Effector memory CD8-positive, alpha-beta T cell (primary cell): Measurements from ENCODE around the gene PDE1A.

Experiments
- ATAC-seq: fragments of 150-1000 bp; cut with Tn5 transposase; replicated peaks from 2 replicates; pipeline ENCODE4 v1.10.0; 2021; ENCODE audit warnings: mild to moderate bottlenecking, moderate library complexity
- DNase-seq, 3 experiments: peaks; one replicate each; pipeline ENCODE4 v3.0.0; 2021
- H3K27ac Mint-ChIP-seq, 2 donors: one replicate each; pipeline ENCODE4 v1.8.0; 2022; ENCODE audit warnings: mild to moderate bottlenecking in 2 of 2, mixed read lengths in 2 of 2, moderate library complexity in 2 of 2
- H3K27me3 Mint-ChIP-seq, 2 donors: one replicate each; pipeline ENCODE4 v1.8.0; 2022; ENCODE audit warnings: mixed read lengths in 2 of 2
- H3K36me3 Mint-ChIP-seq: one replicate; pipeline ENCODE4 v1.8.0; 2022; ENCODE audit warnings: mild to moderate bottlenecking, moderate library complexity, mixed read lengths; ENCODE audit not compliant: insufficient read depth
- H3K4me1 Mint-ChIP-seq, 2 donors: one replicate each; pipeline ENCODE4 v1.8.0; 2022; ENCODE audit warnings: low read depth in 2 of 2, mixed read lengths in 2 of 2
- H3K4me3 Mint-ChIP-seq, 2 donors: one replicate each; pipeline ENCODE4 v1.8.0; 2022; ENCODE audit warnings: mild to moderate bottlenecking in 2 of 2, mixed read lengths in 2 of 2, moderate library complexity in 2 of 2
- H3K9me3 Mint-ChIP-seq, 2 donors: one replicate each; pipeline ENCODE4 v1.8.0; 2022; ENCODE audit warnings: mixed read lengths in 2 of 2
- total RNA-seq, 9 experiments: gene quantifications; one replicate each; lab custom pipeline; 2026; lab: John Stamatoyannopoulos, UW

PDE1A gene
- 0 to 0.12 (median 0) reads per million in 9 experiments for total RNA-seq

DNA sequence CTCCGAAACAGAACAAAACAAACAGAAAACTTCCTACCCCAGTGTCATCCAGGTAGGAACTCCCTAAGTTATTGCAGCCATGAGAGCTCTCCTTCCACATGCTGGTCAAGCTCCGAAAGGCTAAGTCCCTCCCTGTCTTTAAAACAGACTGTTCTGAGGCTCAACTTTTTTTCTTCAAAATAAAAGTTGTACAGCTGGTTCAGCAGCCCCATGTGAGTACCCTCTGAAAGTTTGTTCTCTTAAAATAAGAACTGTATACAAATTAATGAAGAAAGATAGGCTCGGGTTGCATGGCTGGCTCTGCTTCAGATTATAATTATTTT lies at the start of gene PDE1A:
Gene PDE1A (minus strand): TSS at position 119 of the 323 bp plus-strand sequence.
- ATAC-seq (no peak), DNase-seq (no peak)
- Mint-ChIP-seq H3K4me1 (no peaks in the 10 kb centered on the region), H3K9me3 (peaks cover 3 to 7% of the 10 kb centered on the region in 2 donors), H3K36me3 (no peaks in the 10 kb centered on the region), H3K27me3 (no peaks in the 10 kb centered on the region), H3K4me3 (no peak within 1 kb of the TSS), H3K27ac (no peak within 1 kb of the TSS)

- no peak for DNase-seq
- Mint-ChIP-seq H3K9me3 (peaks cover 0 to 3% of the 10 kb centered on the region in 2 donors), H3K4me1 (no peaks in the 10 kb centered on the region), H3K27me3 (no peaks in the 10 kb centered on the region), H3K36me3 (no peaks in the 10 kb centered on the region), H3K27ac (no peak overlapping the region), H3K4me3 (no peak overlapping the region)
- no peak for ATAC-seq
Observed at GRCh38 chr2:182473635-182474034, 46.8 kb upstream of the PDE1A start.

DNA sequence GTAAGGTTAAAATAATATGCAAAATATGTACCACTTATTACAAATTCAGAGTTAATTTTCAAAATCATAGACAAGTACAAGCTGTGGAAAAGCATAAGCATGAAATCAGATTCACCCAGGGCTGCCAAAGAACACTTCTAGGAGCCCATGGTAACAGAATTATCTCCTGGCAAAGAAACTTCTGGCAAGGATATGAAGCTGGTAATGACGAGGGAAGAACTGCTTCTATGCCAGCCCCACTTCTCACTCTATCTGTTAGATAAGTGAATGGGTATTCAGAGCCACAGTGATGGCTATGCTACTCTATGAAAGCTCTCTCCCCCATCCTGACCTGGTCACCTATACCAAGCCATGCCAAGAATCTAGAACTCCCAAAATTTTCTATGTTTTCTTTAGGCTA lies 36.9 kb upstream of the PDE1A start:
- Mint-ChIP-seq H3K36me3 (no peaks in the 10 kb centered on the region), H3K9me3 (peaks cover 0 to 6% of the 10 kb centered on the region in 2 donors), H3K27ac (no peak overlapping the region), H3K4me1 (no peaks in the 10 kb centered on the region), H3K27me3 (no peaks in the 10 kb centered on the region), H3K4me3 (no peak overlapping the region)
- ATAC-seq: no peak
- DNase-seq: no peak

- no peaks in the 10 kb centered on the region for H3K4me1 Mint-ChIP-seq
- no peaks in the 10 kb centered on the region for H3K36me3 Mint-ChIP-seq
- no peak overlapping the region for H3K27ac Mint-ChIP-seq
- no peaks in the 10 kb centered on the region for H3K9me3 Mint-ChIP-seq
- DNase-seq: no peak
- ATAC-seq: no peak
- H3K4me3 Mint-ChIP-seq: no peak overlapping the region
- H3K27me3 Mint-ChIP-seq: no peaks in the 10 kb centered on the region
Observed at GRCh38 chr2:182456784-182457183, 29.9 kb upstream of the PDE1A start.

- Mint-ChIP-seq H3K9me3 (no peaks in the 10 kb centered on the region), H3K4me1 (no peaks in the 10 kb centered on the region), H3K27me3 (no peaks in the 10 kb centered on the region), H3K36me3 (no peaks in the 10 kb centered on the region), H3K27ac (no peak overlapping the region), H3K4me3 (no peak overlapping the region)
- no peak for DNase-seq
- ATAC-seq: no peak
Observed at GRCh38 chr2:182452456-182452990, 25.7 kb upstream of the PDE1A start.

DNA sequence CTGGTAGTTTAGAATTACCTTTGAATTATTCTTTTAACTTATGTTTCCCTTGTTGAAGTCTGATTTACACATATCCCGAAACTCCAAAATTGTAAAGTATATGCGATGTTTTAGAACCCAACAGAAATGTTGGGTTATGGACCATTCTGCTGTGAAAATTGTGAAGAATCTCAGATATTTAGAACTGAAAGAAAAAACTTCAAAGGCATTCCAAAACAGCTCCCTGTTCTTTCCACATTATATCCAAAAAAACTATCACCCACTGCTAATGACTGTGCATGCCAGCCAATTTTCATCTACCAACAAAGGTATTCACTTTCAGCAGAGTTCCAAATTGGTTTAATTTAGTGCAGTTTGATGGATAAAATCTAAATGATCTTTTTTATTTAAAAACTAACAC lies 21.5 kb upstream of the PDE1A start:
- Mint-ChIP-seq H3K27me3 (no peaks in the 10 kb centered on the region), H3K36me3 (no peaks in the 10 kb centered on the region), H3K9me3 (no peaks in the 10 kb centered on the region), H3K27ac (no peak overlapping the region), H3K4me1 (no peaks in the 10 kb centered on the region), H3K4me3 (no peak overlapping the region)
- DNase-seq (no peak), ATAC-seq (no peak)

DNA sequence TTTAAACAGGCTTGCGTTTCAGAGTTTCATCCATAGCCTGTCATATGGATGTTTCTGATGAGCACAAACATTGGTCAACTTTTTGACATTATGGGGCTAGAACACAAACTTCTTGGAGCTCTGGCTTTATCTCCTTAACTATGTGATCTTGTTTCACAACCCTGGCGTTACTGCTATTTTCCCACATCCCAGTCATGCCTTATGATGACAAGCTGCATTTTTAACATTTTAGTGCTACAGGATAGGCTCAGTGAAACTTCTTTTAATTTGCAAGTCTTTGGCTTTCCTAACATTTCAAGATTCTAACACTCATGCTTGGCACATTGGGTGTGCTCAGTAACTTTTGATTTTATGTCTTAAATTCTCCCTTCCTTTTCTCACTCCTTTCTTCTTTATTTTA lies 21.0 kb upstream of the PDE1A start:
- DNase-seq (no peak), ATAC-seq (no peak)
- Mint-ChIP-seq H3K9me3 (no peaks in the 10 kb centered on the region), H3K4me3 (no peak overlapping the region), H3K36me3 (no peaks in the 10 kb centered on the region), H3K27me3 (no peaks in the 10 kb centered on the region), H3K27ac (no peak overlapping the region), H3K4me1 (no peaks in the 10 kb centered on the region)

DNA sequence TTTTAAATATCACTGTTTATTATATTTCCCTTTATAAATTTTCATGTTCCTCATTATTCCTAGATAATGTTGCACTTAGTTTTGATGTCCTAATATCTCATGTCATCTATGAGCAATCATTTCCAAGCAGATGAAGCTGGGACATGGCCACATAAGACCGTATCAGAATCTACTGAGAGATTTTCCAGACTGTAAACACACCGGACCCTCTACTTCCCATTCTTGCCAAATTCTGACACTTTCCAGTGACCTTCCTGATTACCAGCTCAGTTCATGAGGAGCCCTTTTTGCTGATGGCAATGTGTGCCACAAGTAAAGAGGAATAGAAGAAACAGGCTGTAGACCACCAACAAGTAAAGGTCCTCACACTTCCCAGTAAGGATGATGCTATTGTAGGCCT lies 20.3 kb upstream of the PDE1A start:
- Mint-ChIP-seq H3K27ac (no peak overlapping the region), H3K27me3 (no peaks in the 10 kb centered on the region), H3K9me3 (no peaks in the 10 kb centered on the region), H3K36me3 (no peaks in the 10 kb centered on the region), H3K4me1 (no peaks in the 10 kb centered on the region), H3K4me3 (no peak overlapping the region)
- DNase-seq: no peak
- no peak for ATAC-seq

DNA sequence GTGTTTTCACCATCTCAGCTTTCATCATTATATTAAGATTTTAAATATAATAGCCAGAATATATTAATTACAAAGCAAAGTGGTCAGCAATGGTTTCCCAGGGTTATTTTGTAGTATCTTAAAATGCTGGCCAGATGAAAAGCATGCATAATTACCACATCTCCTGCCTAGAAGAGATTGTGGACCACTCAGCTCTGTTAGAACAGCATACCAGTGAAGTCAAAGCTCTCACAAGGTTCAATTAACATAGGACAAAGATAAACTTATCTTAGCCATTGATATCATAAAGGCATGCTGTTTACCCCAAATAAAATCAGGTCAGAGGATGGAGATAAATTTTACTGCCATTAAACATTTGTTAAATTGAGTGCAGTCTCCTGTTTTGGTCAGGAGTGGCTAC lies 19.3 kb upstream of the PDE1A start:
- H3K36me3 Mint-ChIP-seq: no peaks in the 10 kb centered on the region
- no peaks in the 10 kb centered on the region for H3K9me3 Mint-ChIP-seq
- no peak for ATAC-seq
- no peak for DNase-seq
- H3K27ac Mint-ChIP-seq: no peak overlapping the region
- H3K4me3 Mint-ChIP-seq: no peak overlapping the region
- no peaks in the 10 kb centered on the region for H3K4me1 Mint-ChIP-seq
- no peaks in the 10 kb centered on the region for H3K27me3 Mint-ChIP-seq

DNA sequence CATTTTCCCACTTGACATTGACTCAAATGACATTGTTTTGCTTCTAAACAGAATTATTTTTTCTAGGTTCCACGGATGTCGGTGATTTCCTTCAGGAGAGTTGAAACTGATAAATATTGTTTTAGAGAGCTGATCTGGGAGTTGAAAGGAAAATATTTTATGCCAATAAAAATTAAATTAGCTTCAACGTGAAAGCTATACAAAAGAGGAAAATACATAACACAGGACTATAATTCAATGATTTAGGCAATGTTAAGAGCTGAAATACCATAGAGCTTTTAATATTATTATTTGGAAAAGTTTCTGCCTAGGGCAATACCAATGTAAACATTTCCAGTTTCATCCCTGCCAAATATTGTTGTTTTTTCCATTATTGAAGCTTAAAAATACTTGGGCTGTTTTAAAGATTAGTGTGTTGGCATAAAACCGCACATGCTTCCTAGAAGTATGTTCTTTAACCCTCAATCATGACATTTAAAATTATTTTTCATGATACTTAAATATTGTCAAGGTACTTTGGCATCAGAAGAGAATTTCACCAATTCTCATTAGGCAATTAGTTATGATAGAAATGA lies 18.6 kb upstream of the PDE1A start:
- ATAC-seq (no peak), DNase-seq (no peak)
- no peak overlapping the region for H3K27ac Mint-ChIP-seq
- no peak overlapping the region for H3K4me3 Mint-ChIP-seq
- no peaks in the 10 kb centered on the region for H3K27me3 Mint-ChIP-seq
- peaks cover 0 to 2% of the 10 kb centered on the region in 2 donors for H3K9me3 Mint-ChIP-seq
- H3K36me3 Mint-ChIP-seq: no peaks in the 10 kb centered on the region
- H3K4me1 Mint-ChIP-seq: no peaks in the 10 kb centered on the region

GRCh38 chr2:182444806-182445205 lies 18.0 kb upstream of the PDE1A start:
- no peak for DNase-seq
- H3K4me1 Mint-ChIP-seq: no peaks in the 10 kb centered on the region
- no peak overlapping the region for H3K27ac Mint-ChIP-seq
- H3K36me3 Mint-ChIP-seq: no peaks in the 10 kb centered on the region
- H3K4me3 Mint-ChIP-seq: no peak overlapping the region
- no peak for ATAC-seq
- H3K27me3 Mint-ChIP-seq: no peaks in the 10 kb centered on the region
- H3K9me3 Mint-ChIP-seq: peaks cover 0 to 2% of the 10 kb centered on the region in 2 donors

DNA sequence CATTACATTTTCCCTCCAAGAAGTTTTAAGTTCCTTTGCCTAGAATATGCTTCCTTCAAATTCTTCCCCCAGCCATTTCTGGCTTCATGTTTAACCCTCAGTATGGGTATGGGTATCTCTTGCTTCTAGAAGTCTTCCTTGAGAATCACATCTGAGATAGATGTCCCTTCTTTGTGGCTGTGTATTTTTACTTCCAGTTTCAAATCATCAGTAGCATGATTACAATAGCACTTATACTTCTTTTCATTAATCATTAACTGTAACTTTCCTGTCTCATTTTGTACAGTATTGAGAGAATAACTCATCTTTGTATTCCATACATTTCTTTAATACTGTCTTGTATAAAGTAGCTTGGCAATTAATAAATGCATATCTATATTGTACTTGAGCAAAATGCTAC lies 17.3 kb upstream of the PDE1A start:
- H3K4me3 Mint-ChIP-seq: no peak overlapping the region

GRCh38 chr2:182436252-182436651 lies 9.4 kb upstream of the PDE1A start:
- no peaks in the 10 kb centered on the region for H3K36me3 Mint-ChIP-seq
- H3K4me1 Mint-ChIP-seq: no peaks in the 10 kb centered on the region
- H3K9me3 Mint-ChIP-seq: peaks cover 6 to 15% of the 10 kb centered on the region in 2 donors
- H3K27me3 Mint-ChIP-seq: no peaks in the 10 kb centered on the region
- no peak overlapping the region for H3K4me3 Mint-ChIP-seq
- ATAC-seq (no peak), DNase-seq (no peak)
- no peak overlapping the region for H3K27ac Mint-ChIP-seq

More for the DNA sequence above, 17.3 kb upstream of the PDE1A start:
- Mint-ChIP-seq H3K9me3 (peaks cover 0 to 2% of the 10 kb centered on the region in 2 donors), H3K36me3 (no peaks in the 10 kb centered on the region), H3K27ac (no peak overlapping the region), H3K27me3 (no peaks in the 10 kb centered on the region), H3K4me1 (no peaks in the 10 kb centered on the region)
- DNase-seq (no peak), ATAC-seq (no peak)

DNA sequence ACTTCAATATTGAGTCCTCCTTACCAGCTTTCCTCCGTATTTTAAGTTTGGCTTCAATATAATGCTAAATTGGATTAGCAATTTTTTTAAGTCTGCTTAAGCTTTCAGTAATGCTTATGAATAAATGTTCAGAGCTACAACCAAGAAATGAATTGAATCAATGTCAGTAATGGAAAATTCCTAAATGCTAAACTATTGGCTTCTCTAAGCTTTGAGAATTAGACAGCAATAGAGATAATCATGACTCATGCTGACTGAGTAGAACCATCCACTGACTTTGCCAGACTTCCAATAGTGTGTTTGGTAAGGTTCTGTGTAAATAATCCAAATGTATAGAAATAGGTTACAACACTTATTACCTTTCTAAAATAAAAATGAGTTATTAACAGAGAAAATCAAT lies 8.9 kb upstream of the PDE1A start:
- no peak for ATAC-seq
- no peaks in the 10 kb centered on the region for H3K36me3 Mint-ChIP-seq
- no peaks in the 10 kb centered on the region for H3K4me1 Mint-ChIP-seq
- peaks cover 8 to 20% of the 10 kb centered on the region in 2 donors for H3K9me3 Mint-ChIP-seq
- H3K27me3 Mint-ChIP-seq: no peaks in the 10 kb centered on the region
- no peak overlapping the region for H3K27ac Mint-ChIP-seq
- DNase-seq: no peak
- no peak overlapping the region for H3K4me3 Mint-ChIP-seq

GRCh38 chr2:182432051-182432450 lies 5.2 kb upstream of the PDE1A start:
- peaks cover 7 to 20% of the 10 kb centered on the region in 2 donors for H3K9me3 Mint-ChIP-seq

More at GRCh38 chr2:182432051-182432450, 5.2 kb upstream of the PDE1A start:
- H3K4me3 Mint-ChIP-seq: no peak overlapping the region
- no peaks in the 10 kb centered on the region for H3K36me3 Mint-ChIP-seq
- no peak for DNase-seq
- no peaks in the 10 kb centered on the region for H3K4me1 Mint-ChIP-seq
- no peak for ATAC-seq
- no peak overlapping the region for H3K27ac Mint-ChIP-seq
- no peaks in the 10 kb centered on the region for H3K27me3 Mint-ChIP-seq
